Stimulated activated CD8-positive, alpha-beta memory T cell treated with anti-CD3 and anti-CD28 coated beads, Interleukin-12 subunit alpha, Interleukin-12 subunit beta, amount 100 ng/mL, for 24 hours (primary cell): ENCODE data around the gene SMU1.

Source experiments
- DNase-seq: peaks from one replicate; pipeline ENCODE4 v3.0.0-alpha.2; 2020; ENCODE audit errors: extremely low read depth

The SMU1 gene

GRCh38 chr9:33076046-33077004, at the start of gene SMU1:
TSS of gene SMU1 (minus strand) at chr9:33076674. CDS start at chr9:33076608, 66 bp downstream.
- peak; percentile 85 for DNase-seq

DNA sequence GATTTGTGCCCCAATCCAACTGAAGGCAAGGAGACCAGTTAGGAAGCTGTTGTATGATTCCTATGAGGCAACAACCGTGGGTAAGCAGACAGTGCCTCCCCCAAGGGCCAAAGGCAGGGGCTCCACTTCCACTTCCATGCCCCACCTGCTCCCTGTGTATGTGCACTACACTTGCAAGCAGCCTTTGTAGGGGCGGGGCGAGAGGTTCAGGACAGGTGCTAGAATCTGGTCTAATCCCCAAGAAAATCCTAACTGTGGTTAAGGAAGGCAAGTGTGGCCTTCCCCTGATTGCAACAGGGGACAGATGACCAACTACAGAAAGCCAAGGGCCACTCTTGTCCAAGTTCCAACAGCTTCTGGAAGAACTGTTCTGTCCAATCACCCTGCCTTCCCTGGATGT, 49.0 kb upstream of the SMU1 start:
- no peak for DNase-seq

GRCh38 chr9:33124751-33125381, 48.4 kb upstream of the SMU1 start:
- no peak for DNase-seq

GRCh38 chr9:33124046-33124445, 47.6 kb upstream of the SMU1 start:
- no peak for DNase-seq

DNA sequence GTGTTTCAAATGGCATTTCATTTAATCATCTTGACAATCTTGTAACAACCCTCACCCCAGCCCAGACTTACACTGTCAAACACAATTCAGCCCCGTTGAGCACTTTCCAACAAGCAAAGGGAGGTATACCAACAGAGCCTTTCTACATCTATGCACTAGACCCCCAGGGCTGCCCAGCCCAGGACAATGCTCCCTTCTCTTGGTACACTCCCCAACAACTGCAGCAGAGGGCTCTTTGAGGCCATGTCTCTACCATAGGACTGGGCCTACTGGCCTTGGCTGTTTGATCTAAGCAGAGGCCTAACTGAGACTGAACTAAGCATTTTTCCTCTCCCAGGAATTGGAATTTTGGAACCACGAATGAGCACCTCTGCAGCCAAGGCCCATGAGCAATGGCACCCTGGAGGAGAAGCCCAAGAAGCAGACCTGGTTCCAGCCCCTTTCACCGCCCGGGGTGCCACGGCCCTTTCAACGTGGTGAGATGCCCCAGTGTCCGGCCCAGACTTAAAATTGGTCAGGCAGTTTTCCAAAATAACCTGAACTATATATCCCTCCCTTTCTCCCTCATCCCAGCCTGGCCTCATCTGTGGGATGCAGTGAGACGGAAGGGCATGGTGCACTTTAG, 47.0 kb upstream of the SMU1 start:
- DNase-seq, result no peak

DNA sequence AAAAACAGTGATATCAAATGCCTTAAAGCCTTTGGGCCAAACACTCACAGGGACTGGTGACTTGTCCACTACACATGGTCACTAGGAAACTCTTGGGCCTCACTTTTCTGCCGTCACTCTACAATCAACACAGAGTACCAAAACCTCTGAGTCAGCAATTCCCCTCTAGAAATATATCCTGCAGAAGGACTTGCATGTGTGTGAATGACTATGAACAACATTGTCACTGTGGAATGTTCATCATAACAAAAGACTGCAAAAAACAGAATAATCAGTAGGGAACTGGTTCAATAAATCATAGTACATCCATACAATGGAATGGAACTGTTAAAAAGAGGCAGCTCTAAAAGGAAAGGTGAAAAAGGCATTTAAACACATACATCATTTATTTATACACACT, 44.1 kb upstream of the SMU1 start:
- no peak for DNase-seq

DNA sequence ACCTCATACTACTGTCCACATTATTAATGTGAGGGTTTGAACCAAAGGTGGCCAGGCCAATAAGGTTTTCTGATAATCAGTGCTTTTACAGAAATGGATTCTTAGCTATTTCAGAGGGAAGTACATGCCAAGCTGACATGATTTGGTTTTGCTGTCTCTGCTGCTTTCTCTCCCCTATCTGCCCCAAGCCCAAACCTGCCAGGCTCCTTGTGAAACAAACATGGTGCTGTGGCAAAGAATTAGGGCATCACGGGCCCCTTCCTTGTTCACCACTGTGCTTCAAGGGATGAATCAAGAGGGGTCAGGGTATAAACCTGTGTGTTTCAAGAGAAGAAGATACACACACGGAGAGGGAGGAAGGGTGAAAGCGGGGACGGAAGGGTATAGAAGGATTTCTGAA, 41.3 kb upstream of the SMU1 start:
- no peak for DNase-seq

DNA sequence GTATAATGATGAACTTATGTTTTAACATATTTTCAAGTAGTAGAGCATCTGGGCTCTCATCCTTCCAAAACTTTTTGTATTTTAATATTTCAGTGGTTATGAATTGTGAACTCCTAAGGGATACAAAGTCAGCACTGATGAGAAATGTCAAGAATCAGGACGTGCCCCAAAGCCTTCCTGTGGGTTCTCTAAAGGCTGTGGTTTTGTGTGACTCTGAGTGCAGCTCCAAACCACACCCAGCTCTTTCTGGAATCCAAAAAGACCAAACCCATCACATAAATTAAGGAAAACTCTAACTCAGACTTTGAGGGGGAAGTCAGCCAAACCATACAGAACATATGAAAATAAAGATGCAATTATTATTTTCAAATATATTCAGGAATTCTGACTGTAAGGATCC, 40.8 kb upstream of the SMU1 start:
- no peak for DNase-seq

- no peak for DNase-seq
These were observed 40.4 kb upstream of the SMU1 start for GRCh38 chr9:33116860-33117259.

GRCh38 chr9:33114746-33115145, 38.3 kb upstream of the SMU1 start:
- no peak for DNase-seq

- DNase-seq, result no peak
These were observed 37.5 kb upstream of the SMU1 start for GRCh38 chr9:33113799-33114547.

DNA sequence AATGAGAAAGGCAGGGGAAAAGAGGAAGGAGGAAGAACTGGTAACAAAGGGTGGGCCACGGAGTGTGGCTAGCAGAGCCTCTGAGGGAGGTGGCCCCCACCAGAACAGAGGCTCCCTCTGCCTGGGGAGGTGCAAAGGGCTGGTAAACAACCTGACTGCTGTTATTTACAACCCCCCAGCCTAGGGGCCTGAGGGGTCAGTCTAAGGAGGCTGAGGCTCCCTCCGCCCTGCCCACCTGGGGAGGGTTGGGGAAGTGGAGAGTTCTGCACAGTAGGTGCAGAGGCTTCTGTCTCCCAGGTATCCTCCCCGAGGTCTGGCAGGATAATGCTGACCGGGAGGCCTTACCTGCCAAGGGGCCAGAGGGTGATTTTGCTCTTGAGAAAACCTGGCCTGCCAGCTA, 35.6 kb upstream of the SMU1 start:
- no peak for DNase-seq

DNA sequence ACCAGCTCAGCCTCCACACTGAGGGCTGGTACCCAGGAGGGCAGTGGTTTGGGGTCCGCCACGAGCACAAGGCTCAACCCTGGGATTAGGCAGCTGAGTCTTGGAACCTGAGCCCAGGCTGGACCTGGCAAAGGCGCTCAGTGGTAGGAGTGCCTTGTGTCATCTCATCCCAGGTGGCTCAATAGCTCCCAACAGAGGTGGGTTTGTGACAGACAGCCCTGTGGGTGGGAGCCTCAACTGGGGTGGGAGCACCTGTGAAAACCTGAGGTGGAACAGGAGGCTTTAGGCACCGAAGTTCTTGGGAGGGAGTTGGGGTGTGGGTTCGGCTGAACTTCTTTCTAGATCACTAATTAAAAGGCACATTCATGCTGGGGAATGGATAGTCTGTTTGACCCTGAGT, 35.2 kb upstream of the SMU1 start:
- no peak for DNase-seq

DNA sequence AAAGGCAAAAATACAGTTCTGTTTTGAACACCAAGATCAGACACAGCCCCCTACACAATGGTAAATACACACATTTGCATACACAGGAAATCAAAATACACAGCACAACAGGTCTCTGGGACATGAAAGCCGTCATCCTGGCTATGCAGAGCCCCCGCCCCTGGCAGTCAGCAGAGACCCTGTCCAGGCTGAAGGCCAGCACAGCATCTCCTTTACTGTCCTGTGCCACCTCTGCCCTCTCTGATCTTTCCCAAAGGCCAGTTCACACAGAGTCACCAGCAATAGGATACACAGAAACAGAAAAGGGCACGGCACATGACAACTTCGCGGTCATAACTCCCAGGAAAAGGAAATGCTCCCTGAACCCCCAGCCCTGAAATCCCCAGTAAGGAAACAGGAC, 34.2 kb upstream of the SMU1 start:
- no peak for DNase-seq

GRCh38 chr9:33109850-33110595, 33.5 kb upstream of the SMU1 start:
- no peak for DNase-seq

DNA sequence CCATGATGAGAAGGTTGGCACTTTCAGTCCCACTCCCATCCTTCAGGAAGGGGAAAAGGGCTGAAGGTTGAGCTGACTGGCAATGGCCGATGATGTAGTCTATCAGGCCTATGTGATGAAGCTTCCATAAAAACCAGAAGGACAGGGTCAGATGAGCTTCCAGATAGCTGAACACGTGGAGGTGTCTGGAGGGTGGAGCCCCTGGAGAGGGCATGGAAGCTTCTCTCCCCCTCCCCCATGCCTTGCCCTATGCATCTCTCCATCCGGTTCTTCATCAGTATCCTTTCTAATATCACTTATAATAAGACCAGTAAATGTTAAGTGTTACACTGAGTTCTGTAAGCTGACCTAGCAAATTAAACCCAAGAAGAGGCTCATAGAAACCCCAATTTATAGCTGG, 32.6 kb upstream of the SMU1 start:
- no peak for DNase-seq

- DNase-seq, result no peak
These were observed 32.0 kb upstream of the SMU1 start for GRCh38 chr9:33108472-33108871.

DNA sequence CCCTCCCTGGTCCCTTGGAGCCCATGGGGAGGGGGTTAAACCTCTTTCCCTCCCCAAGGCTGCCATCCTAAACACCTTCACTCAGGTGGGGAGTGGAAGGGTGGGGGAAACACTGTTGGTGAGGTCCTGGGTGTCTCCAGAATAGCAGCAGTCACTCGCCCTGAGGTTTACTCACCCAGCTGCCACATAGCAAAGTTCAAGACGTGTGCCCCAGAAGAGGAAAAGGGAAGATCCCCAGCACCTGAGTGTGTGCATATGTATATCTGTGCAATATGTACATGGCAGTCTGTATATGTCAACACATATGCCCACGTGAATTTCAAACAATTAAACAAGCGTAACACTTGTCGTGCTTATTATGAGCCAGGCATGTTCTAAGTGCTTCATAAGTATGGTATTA, 31.3 kb upstream of the SMU1 start:
- DNase-seq, result no peak

- no peak for DNase-seq
These were observed 30.6 kb upstream of the SMU1 start for GRCh38 chr9:33106827-33107621.

- DNase-seq, result no peak
These were observed 29.9 kb upstream of the SMU1 start for GRCh38 chr9:33106372-33106771.

GRCh38 chr9:33105959-33106358, 29.5 kb upstream of the SMU1 start:
- DNase-seq, result no peak
